Neuronal stem cell (in vitro differentiated cells): ENCODE results near the gene SEC23A. TPM values are rescaled to one million over a fixed set of nuclear protein-coding genes. Genes with fewer than 3 reads are reported as not detected.

ENCODE experiments used
- DNase-seq: peaks from one replicate; pipeline ENCODE4 v3.0.0-alpha.2; 2013; ENCODE audit warnings: low spot score
- H2AFZ ChIP-seq: one replicate; pipeline ENCODE4 v1.6.1; 2013; ENCODE audit warnings: mild to moderate bottlenecking, low read length, inconsistent platforms
- H2AK5ac ChIP-seq: 2 replicates; pipeline ENCODE4 v1.6.1; 2013; ENCODE audit warnings: low read depth, mild to moderate bottlenecking, inconsistent platforms, low read length, moderate library complexity, mixed read lengths
- H2BK120ac ChIP-seq: 2 replicates; pipeline ENCODE4 v1.6.1; 2013; ENCODE audit warnings: low read depth, mild to moderate bottlenecking, inconsistent platforms, low read length, moderate library complexity, mixed read lengths
- H2BK12ac ChIP-seq: one replicate; pipeline ENCODE4 v1.6.1; 2013; ENCODE audit warnings: low read length, inconsistent platforms
- H2BK15ac ChIP-seq: 2 replicates; pipeline ENCODE4 v1.6.1; 2013; ENCODE audit warnings: mild to moderate bottlenecking, low read length, inconsistent platforms, mixed read lengths
- H2BK5ac ChIP-seq: one replicate; pipeline ENCODE4 v1.6.1; 2013; ENCODE audit warnings: inconsistent platforms, mild to moderate bottlenecking, low read length, moderate library complexity
- H3K14ac ChIP-seq: one replicate; pipeline ENCODE4 v1.6.1; 2013; ENCODE audit warnings: low read length, inconsistent platforms
- H3K18ac ChIP-seq: 2 replicates; pipeline ENCODE4 v1.6.1; 2013; ENCODE audit warnings: low read length, inconsistent platforms
- H3K23ac ChIP-seq: 2 replicates; pipeline ENCODE4 v1.6.1; 2013; ENCODE audit warnings: low read depth, mild to moderate bottlenecking, mixed read lengths, low read length, inconsistent platforms; ENCODE audit not compliant: poor library complexity
- H3K27ac ChIP-seq: replicated peaks from 3 replicates; pipeline ENCODE4 v1.5.1; 2013; ENCODE audit warnings: low read length, inconsistent platforms
- H3K27me3 ChIP-seq, 3 experiments: 2 replicates each; pipeline ENCODE4 v1.6.1; 2013; ENCODE audit warnings: low read length in 3 of 3, mild to moderate bottlenecking in 2 of 3, inconsistent platforms in 1 of 3, low read depth in 1 of 3, mixed read lengths in 1 of 3, moderate library complexity in 1 of 3; ENCODE audit not compliant: control insufficient read depth in 3 of 3, insufficient read depth in 3 of 3
- H3K36me3 ChIP-seq, 2 donors: replicated peaks in 1 of 2; 2 replicates each; pipeline ENCODE4 v1.6.1; 2013; ENCODE audit warnings: low read length in 2 of 2; ENCODE audit not compliant: control insufficient read depth in 2 of 2, insufficient read depth in 2 of 2
- H3K4ac ChIP-seq: 2 replicates; pipeline ENCODE4 v1.6.1; 2013; ENCODE audit warnings: inconsistent platforms, mild to moderate bottlenecking, low read length, moderate library complexity
- H3K4me1 ChIP-seq, 2 donors: 1 replicate in 1 of 2; 2 replicates in 1 of 2; pipeline ENCODE4 v1.6.1; 2013; ENCODE audit warnings: low read length in 2 of 2, low read depth in 1 of 2; ENCODE audit not compliant: control insufficient read depth in 2 of 2, insufficient read depth in 1 of 2
- H3K4me2 ChIP-seq: one replicate; pipeline ENCODE4 v1.6.1; 2013; ENCODE audit warnings: mild to moderate bottlenecking, low read length, inconsistent platforms; ENCODE audit not compliant: insufficient read depth, poor library complexity, severe bottlenecking
- H3K4me3 ChIP-seq, 2 donors: 2 replicates each; pipeline ENCODE4 v1.5.1; 2013; ENCODE audit warnings: low read length in 2 of 2, mild to moderate bottlenecking in 2 of 2, inconsistent platforms in 1 of 2, moderate library complexity in 1 of 2
- H3K79me1 ChIP-seq: one replicate; pipeline ENCODE4 v1.6.1; 2013; ENCODE audit warnings: low read depth, mild to moderate bottlenecking, inconsistent platforms, low read length, moderate library complexity
- H3K9ac ChIP-seq: one replicate; pipeline ENCODE4 v1.6.1; 2013; ENCODE audit warnings: mild to moderate bottlenecking, low read depth, low read length, inconsistent platforms; ENCODE audit not compliant: poor library complexity
- H3K9me3 ChIP-seq, 2 donors: replicated peaks in 1 of 2; 2 replicates each; pipeline versions ENCODE3 to v1.6.1; 2013; ENCODE audit warnings: low read length in 2 of 2, mild to moderate bottlenecking in 2 of 2, inconsistent platforms in 1 of 2, low read depth in 1 of 2, mixed read lengths in 1 of 2, moderate library complexity in 1 of 2; ENCODE audit not compliant: control insufficient read depth in 2 of 2, insufficient read depth in 1 of 2
- H4K8ac ChIP-seq: one replicate; pipeline ENCODE4 v1.6.1; 2013; ENCODE audit warnings: low read depth, mild to moderate bottlenecking, inconsistent platforms, low read length, moderate library complexity
- H4K91ac ChIP-seq: one replicate; pipeline ENCODE4 v1.6.1; 2013; ENCODE audit warnings: low read length, low read depth, mild to moderate bottlenecking, inconsistent platforms; ENCODE audit not compliant: poor library complexity
- WGBS, 2 donors: extraction: QIAGEN DNeasy Blood & Tissue Kit; methylation state at CpG; one replicate each; pipeline ENCODE4 v1.1.7; 2013; ENCODE audit warnings: missing lambda C conversion rate in 2 of 2, mixed read lengths in 1 of 2; ENCODE audit not compliant: insufficient read length in 2 of 2, insufficient replicate concordance in 1 of 2; ENCODE audit errors: extremely low coverage in 2 of 2; 5-methylcytosine and 5-hydroxymethylcytosine counted together
- small RNA-seq: library from polyadenylated mRNA; stranded (forward); fragments of <200 nt; extraction: miRNeasy Mini kit (QIAGEN cat#:217004); gene quantifications from one replicate; pipeline ENCODE3, GENCODE V24; 2013; ENCODE audit not compliant: insufficient read depth

SEC23A gene

GRCh38 chr14:38982278-38982677, 120.8 kb downstream of the SEC23A start:
- H2BK5ac ChIP-seq = no peak overlapping the region
- no CpG with 5 or more reads among the region's 3 CpGs for WGBS, 2 donors

More at GRCh38 chr14:38982278-38982677, 120.8 kb downstream of the SEC23A start:
- Histone ChIP-seq H2AFZ (no peak overlapping the region), H3K4ac (no peak overlapping the region), H3K4me2 (no peak overlapping the region), H3K27me3 (peaks cover 0 to 2% (median 0%) of the 10 kb centered on the region in 3 experiments), H3K18ac (no peak overlapping the region), H3K9ac (no peak overlapping the region), H3K23ac (no peak overlapping the region), H3K4me3 (no peak overlapping the region), H3K27ac (no peak overlapping the region), H4K8ac (no peak overlapping the region), H3K79me1 (no peaks in the 10 kb centered on the region), H2BK12ac (no peak overlapping the region), H3K36me3 (no peaks in the 10 kb centered on the region), H3K14ac (no peak overlapping the region), H2BK15ac (no peak overlapping the region), H2AK5ac (no peak overlapping the region), H4K91ac (no peak overlapping the region), H2BK120ac (no peak overlapping the region), H3K4me1 (no peaks in the 10 kb centered on the region), H3K9me3 (no peaks in the 10 kb centered on the region)
- no peak for DNase-seq

Small RNA genes within 50 kb of the gene (small RNA-seq; reads per million reads assigned to genes)
- gene AL109628.1 (not detected), gene RF00019 (not detected)
